Stimulated activated CD8-positive, alpha-beta memory T cell treated with anti-CD3 and anti-CD28 coated beads, Interleukin-7, amount 100 ng/mL, for 48 hours (primary cell): ENCODE data around the gene TMEM203.

Experiments used
- DNase-seq, 2 donors: peaks; one replicate each; pipeline ENCODE4 v3.0.0-alpha.2; 2020; ENCODE audit warnings: low read depth in 1 of 2; ENCODE audit errors: extremely low read depth in 1 of 2

TMEM203 gene

GRCh38 chr9:137167747-137168572 is 37.5 kb downstream of the TMEM203 start:
- DNase-seq = no peak

- DNase-seq = no peak
Observed at GRCh38 chr9:137167277-137167746, 38.1 kb downstream of the TMEM203 start.

- DNase-seq = no peak
Observed at GRCh38 chr9:137166380-137167229, 38.8 kb downstream of the TMEM203 start.

- DNase-seq = no peak
Observed at GRCh38 chr9:137165250-137165836, 40.1 kb downstream of the TMEM203 start.

- no peak for DNase-seq
Observed at GRCh38 chr9:137164370-137165249, 40.8 kb downstream of the TMEM203 start.

GRCh38 chr9:137163805-137164204 is 41.6 kb downstream of the TMEM203 start:
- no peak for DNase-seq

DNA sequence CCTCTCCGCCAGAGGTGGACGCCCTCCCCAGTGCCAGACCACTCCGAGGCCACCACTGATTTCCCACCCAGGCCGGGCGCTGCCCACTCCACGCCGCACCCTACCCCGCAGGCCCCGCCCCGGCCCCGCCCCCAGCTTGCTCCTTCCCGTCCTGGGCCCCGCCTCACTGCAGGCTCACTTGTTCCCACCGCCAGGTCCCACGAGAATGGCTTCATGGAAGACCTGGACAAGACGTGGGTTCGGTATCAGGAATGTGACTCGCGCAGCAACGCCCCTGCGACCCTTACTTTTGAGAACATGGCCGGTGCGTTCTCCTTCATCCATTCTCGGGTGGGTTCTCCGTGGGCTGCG is 42.1 kb downstream of the TMEM203 start:
- DNase-seq = no peak

DNA sequence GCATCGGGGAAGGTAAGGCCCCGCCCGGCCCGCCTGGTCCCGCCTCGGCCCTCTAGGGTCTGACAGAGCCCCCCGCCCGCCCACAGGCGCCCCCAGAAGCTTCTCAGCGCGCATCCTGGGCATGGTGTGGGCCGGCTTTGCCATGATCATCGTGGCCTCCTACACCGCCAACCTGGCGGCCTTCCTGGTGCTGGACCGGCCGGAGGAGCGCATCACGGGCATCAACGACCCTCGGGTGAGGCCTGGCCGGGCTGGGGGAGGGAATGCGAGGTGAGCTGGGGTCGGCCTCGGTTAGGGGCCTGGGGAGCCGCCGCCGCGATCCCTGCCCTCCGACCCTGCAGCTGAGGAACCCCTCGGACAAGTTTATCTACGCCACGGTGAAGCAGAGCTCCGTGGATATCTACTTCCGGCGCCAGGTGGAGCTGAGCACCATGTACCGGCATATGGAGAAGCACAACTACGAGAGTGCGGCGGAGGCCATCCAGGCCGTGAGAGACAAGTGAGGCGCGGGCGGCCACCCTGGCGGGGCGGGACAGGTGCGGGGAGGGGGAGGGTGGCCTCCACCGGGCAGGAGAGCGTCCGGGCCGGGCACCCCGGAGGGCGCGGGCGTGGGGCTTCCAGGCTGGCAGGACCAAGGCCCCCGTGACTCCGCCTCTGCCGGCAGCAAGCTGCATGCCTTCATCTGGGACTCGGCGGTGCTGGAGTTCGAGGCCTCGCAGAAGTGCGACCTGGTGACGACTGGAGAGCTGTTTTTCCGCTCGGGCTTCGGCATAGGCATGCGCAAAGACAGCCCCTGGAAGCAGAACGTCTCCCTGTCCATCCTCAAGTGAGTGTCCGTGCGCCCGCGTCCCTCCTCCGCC is 42.7 kb downstream of the TMEM203 start:
- no peak for DNase-seq

DNA sequence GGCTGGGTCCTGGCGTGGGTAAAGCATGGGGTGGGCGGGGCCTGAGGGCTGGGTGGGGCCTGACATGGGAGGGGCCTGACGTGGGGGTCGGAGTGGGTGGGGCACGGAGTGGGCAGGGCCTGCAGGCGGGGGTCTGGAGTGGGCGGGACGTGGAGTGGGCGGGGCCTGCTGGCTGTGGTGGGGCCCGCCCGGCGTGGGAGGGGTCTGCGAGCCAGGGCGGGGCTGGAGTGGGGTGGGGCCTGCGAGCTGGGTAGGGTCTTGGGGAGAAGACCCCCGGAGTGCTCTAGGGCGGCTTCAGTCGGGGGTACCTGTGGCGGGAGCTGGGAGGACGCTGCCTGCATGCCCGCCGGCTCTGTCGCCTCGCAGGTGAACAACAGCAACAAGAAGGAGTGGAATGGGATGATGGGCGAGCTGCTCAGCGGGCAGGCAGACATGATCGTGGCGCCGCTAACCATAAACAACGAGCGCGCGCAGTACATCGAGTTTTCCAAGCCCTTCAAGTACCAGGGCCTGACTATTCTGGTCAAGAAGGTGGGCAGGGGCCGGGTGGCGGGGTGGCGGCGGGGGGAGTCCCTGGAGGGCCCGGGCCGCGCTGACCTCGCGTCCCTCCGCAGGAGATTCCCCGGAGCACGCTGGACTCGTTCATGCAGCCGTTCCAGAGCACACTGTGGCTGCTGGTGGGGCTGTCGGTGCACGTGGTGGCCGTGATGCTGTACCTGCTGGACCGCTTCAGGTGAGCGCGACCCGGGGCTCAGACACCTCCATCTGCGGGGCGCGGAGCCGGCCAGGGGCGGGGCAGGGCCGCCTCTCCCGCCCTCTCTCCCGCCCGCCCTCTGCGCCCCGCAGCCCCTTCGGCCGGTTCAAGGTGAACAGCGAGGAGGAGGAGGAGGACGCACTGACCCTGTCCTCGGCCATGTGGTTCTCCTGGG is 43.6 kb downstream of the TMEM203 start:
- DNase-seq = no peak

GRCh38 chr9:137160716-137161557 is 44.5 kb downstream of the TMEM203 start:
- DNase-seq = no peak

- no peak for DNase-seq
Observed at GRCh38 chr9:137160054-137160425, 45.4 kb downstream of the TMEM203 start.

DNA sequence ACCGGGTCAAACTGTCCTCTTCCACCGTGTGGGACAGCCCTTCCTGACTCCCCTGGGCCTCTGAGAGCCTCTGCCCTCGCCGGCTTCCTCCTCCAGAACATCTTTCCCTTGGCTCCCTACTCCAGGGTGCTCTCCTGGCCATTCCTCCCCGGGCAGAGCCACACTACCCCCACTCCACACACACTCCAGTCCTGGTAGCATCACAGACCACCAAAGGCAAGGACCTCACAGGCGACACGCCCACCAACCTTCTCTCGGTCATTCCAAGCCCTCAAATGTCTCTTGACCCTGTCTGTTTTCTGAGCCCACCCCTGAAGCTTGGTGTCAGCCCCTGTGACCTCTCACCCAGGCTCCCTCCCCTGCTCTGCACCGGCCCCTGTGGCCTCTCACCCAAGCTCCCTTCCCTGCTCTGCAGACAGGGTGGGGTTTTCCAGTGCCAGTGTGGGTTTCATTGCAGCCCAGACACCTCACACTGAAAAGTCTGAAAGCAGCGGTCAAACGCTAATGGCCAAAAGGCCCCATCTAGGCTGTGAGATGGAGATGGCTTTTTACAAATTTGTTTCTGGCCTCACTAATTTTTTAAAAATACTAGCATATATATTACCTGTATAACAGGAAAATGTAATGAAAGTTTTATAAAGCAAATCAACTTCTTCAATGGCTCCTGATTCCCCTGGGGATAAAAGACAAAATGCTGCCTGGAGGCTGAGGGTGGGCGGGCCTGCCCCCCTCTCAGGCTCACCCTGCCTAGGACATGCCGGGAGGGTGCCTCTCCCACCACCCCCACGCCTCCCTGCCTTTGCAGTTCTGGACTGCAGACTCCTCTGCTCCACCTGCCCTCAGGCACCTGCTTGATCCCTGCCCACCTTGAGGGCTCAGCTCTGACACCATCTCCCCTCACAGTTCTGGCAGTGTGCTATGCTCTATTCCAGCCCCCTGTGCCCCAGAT is 46.1 kb downstream of the TMEM203 start:
- no peak for DNase-seq

GRCh38 chr9:137158625-137159024 is 46.8 kb downstream of the TMEM203 start:
- DNase-seq = no peak

GRCh38 chr9:137157618-137158415 is 47.6 kb downstream of the TMEM203 start:
- no peak for DNase-seq

DNA sequence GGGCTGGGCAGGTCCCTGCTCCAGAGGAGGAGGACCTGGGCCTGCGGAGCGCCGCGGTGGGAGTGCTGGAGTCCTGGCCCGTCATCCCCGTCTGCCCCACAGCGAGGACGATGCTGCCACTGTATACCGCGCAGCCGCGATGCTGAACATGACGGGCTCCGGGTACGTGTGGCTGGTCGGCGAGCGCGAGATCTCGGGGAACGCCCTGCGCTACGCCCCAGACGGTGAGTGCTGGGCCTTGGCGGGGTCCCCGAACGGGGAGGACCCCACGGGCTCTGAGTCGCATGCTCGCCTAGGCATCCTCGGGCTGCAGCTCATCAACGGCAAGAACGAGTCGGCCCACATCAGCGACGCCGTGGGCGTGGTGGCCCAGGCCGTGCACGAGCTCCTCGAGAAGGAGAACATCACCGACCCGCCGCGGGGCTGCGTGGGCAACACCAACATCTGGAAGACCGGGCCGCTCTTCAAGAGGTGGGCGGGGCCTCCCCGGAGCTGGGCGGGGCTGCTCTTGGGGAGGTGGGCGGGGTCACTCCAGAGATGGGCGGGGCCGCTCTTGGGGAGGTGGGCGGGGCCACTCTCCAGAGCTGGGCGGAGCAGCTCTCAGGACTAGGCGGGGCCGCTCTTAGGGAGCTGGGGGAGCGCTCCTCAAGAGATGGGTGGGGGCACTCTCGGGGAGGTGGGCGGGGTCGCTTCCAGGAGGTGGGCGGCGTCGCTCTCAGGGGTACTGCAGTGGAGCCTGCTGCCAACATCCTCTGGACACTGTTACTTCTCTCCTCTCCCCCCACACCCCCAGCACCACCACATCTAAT is 48.7 kb downstream of the TMEM203 start:
- DNase-seq = peak; percentile 43 to 51
